ENCODE results near the gene SGF29. TPM values are rescaled to one million over a fixed set of nuclear protein-coding genes. Genes with fewer than 3 reads are reported as not detected.

SGF29 gene
- total RNA-seq, 1 donor from 2014 or later = 5.3 TPM

DNA sequence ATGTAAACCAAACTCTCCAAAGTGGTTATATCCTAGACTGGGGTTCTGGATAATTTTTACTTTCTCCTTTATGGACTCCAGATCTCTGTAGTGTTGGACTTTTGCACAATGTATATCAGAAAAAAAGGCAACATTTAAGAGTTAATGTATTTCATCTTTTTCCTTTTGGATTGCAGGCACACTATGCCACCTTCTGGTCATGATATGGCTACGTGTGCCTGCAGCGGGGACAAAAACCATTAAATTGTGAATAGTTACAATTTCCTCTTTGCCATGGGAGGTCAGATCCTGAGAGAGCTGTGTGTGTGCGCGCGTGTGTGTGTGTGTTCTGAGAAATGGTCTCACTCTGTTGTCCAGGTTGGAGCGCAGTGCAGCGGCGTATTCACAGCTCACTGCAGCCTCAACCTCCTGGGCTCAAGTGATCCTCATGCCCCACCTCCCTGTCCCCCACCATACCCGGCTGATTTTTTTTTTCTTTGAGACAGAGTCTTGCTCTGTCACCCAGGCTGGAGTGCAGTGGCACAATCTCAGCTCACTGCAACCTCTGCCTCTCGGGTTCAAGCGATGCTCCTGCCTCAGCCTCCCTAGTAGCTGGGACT, 4.3 kb upstream of the SGF29 start:
- Histone ChIP-seq H3K27me3 (no peaks in the 10 kb centered on the region), H3F3A (ENCODE audit: low read depth) (peaks cover 3% of the 10 kb centered on the region), H4K20me1 (ENCODE audit: low read depth) (no peaks in the 10 kb centered on the region), H3K9me3 (ENCODE audit: low read depth) (no peaks in the 10 kb centered on the region), H3K4me2 (no peak overlapping the region), H3K79me2 (ENCODE audit: low read depth) (peaks cover under 1% of the 10 kb centered on the region), H2AFZ (replicated peaks) (no peak overlapping the region), H3K27ac (no peak overlapping the region), H3K36me3 (no peaks in the 10 kb centered on the region), H3K9ac (no peak overlapping the region), H3K4me1 (peaks cover under 1% of the 10 kb centered on the region), H3K4me3 (no peak overlapping the region)
- Mint-ChIP-seq H3K27ac (peak overlapping the region; percentile 4), H3K4me3 (no peak overlapping the region), H3K9me3 (no peaks in the 10 kb centered on the region), H3K27me3 (ENCODE audit: insufficient read depth, low read depth) (peaks cover 11% of the 10 kb centered on the region), H3K36me3 (no peaks in the 10 kb centered on the region), H3K4me1 (peaks cover 12% of the 10 kb centered on the region)
- no peak for DNase-seq (ENCODE audit: low spot score)
- TF ChIP-seq EZH2 (IDR thresholded peaks at IDR 0.05) = no peak
- no peak for TF ChIP-seq EZH2phosphoT487 (IDR thresholded peaks at IDR 0.05)
- TF ChIP-seq, protein P1, sequence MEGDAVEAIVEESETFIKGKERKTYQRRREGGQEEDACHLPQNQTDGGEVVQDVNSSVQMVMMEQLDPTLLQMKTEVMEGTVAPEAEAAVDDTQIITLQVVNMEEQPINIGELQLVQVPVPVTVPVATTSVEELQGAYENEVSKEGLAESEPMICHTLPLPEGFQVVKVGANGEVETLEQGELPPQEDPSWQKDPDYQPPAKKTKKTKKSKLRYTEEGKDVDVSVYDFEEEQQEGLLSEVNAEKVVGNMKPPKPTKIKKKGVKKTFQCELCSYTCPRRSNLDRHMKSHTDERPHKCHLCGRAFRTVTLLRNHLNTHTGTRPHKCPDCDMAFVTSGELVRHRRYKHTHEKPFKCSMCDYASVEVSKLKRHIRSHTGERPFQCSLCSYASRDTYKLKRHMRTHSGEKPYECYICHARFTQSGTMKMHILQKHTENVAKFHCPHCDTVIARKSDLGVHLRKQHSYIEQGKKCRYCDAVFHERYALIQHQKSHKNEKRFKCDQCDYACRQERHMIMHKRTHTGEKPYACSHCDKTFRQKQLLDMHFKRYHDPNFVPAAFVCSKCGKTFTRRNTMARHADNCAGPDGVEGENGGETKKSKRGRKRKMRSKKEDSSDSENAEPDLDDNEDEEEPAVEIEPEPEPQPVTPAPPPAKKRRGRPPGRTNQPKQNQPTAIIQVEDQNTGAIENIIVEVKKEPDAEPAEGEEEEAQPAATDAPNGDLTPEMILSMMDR (IDR thresholded peaks at IDR 0.05) = peak; percentile 40

GRCh38 chr16:28554634-28555423, 1.1 kb downstream of the SGF29 start:
- Mint-ChIP-seq H3K27ac (peak overlapping the region; percentile 47), H3K36me3 (peaks cover 15% of the 10 kb centered on the region), H3K27me3 (ENCODE audit: insufficient read depth, low read depth) (peaks cover 11% of the 10 kb centered on the region), H3K4me1 (peaks cover 6% of the 10 kb centered on the region), H3K4me3 (peak overlapping the region; percentile 86), H3K9me3 (no peaks in the 10 kb centered on the region)
- Histone ChIP-seq H3K36me3 (no peaks in the 10 kb centered on the region), H3K27ac (no peak overlapping the region), H4K20me1 (ENCODE audit: low read depth) (no peaks in the 10 kb centered on the region), H3K4me3 (peak overlapping the region; percentile 68), H2AFZ (replicated peaks) (no peak overlapping the region), H3K4me1 (peaks cover 3% of the 10 kb centered on the region), H3K79me2 (ENCODE audit: low read depth) (peaks cover 15% of the 10 kb centered on the region), H3K27me3 (no peaks in the 10 kb centered on the region), H3K9me3 (ENCODE audit: low read depth) (no peaks in the 10 kb centered on the region), H3F3A (ENCODE audit: low read depth) (peaks cover 3% of the 10 kb centered on the region), H3K4me2 (peak overlapping the region; percentile 78), H3K9ac (no peak overlapping the region)
- DNase-seq (ENCODE audit: low spot score) = no peak
- TF ChIP-seq, protein P1 (IDR thresholded peaks at IDR 0.05) = no peak
- TF ChIP-seq EZH2 (IDR thresholded peaks at IDR 0.05) (no peak), EZH2phosphoT487 (IDR thresholded peaks at IDR 0.05) (no peak)

DNA sequence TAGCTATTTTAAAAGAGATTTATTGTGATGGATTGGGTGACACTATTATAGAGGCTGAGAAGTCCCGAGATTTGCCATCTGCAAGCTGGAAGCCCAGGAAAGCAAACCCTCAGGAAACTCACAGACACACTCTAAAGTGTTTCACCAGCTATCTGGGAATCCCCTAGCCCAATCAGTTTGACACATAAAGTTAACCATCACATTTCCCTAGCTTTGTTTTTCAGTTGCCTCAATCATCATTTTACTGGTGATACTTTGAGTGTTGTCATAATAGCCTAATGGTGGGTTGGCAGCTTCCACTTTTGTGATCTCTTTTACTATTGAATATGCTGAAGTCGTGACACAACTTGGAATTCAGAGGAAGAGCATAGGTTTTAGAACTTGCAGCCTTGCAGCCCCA, 1.8 kb downstream of the SGF29 start:
- Histone ChIP-seq H3K36me3 (no peaks in the 10 kb centered on the region), H3F3A (ENCODE audit: low read depth) (peaks cover 3% of the 10 kb centered on the region), H3K27me3 (no peaks in the 10 kb centered on the region), H3K4me2 (no peak overlapping the region), H3K79me2 (ENCODE audit: low read depth) (peaks cover 15% of the 10 kb centered on the region), H4K20me1 (ENCODE audit: low read depth) (no peaks in the 10 kb centered on the region), H3K27ac (no peak overlapping the region), H3K4me1 (peaks cover 3% of the 10 kb centered on the region), H2AFZ (replicated peaks) (no peak overlapping the region), H3K9me3 (ENCODE audit: low read depth) (no peaks in the 10 kb centered on the region), H3K4me3 (no peak overlapping the region), H3K9ac (no peak overlapping the region)
- Mint-ChIP-seq H3K36me3 (peaks cover 15% of the 10 kb centered on the region), H3K9me3 (no peaks in the 10 kb centered on the region), H3K4me1 (peaks cover 6% of the 10 kb centered on the region), H3K27ac (no peak overlapping the region), H3K27me3 (ENCODE audit: insufficient read depth, low read depth) (peaks cover 9% of the 10 kb centered on the region), H3K4me3 (peak overlapping the region; percentile 16)
- TF ChIP-seq, protein P1 (IDR thresholded peaks at IDR 0.05) = no peak
- no peak for TF ChIP-seq EZH2phosphoT487 (IDR thresholded peaks at IDR 0.05)
- no peak for TF ChIP-seq EZH2 (IDR thresholded peaks at IDR 0.05)
- DNase-seq (ENCODE audit: low spot score) = no peak

All from neural progenitor cell (in vitro differentiated cells).